Suppressor macrophage treated with lipopolysaccharide for 4 hours (primary cell): ENCODE results near the gene PRKN.
"Not testable (repeated sequence)": the region's sequence is repeated elsewhere in the genome, so short reads cannot be mapped to it uniquely, and the experiment has no call there.

Source experiments
- DNase-seq: peaks from one replicate; pipeline ENCODE4 v3.0.0-alpha.2; 2020

PRKN gene

GRCh38 chr6:162531391-162531790, 196.2 kb downstream of the PRKN start:
- DNase-seq: not testable (repeated sequence)

- no peak for DNase-seq
These were observed 199.0 kb downstream of the PRKN start for GRCh38 chr6:162528538-162528937.

GRCh38 chr6:162526960-162527359, 200.6 kb downstream of the PRKN start:
- DNase-seq: no peak

DNA sequence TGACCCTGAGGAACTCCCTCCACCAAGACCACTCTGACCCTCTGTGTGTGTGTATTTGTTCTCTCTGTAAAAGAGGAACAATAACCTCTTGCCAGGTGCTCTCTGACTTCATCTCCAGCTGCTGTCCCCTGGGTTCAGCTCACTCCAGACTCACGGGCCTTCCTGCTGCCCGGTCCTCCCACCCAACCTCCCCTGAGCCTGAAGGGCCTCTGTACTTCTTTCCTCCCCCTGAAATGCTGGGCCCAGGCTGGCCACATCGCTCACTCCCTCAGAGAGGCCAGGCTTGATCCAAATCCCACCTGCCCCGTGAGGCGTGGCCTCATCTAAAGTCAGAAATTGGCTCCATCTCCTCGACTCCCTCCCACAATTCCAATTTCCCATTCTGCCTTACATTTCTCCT, 202.4 kb downstream of the PRKN start:
- DNase-seq: no peak

GRCh38 chr6:162512744-162513143, 214.8 kb downstream of the PRKN start:
- DNase-seq: no peak

GRCh38 chr6:162497389-162497788, 230.2 kb downstream of the PRKN start:
- no peak for DNase-seq

GRCh38 chr6:162493917-162494316, 233.6 kb downstream of the PRKN start:
- peak; percentile 2 for DNase-seq

DNA sequence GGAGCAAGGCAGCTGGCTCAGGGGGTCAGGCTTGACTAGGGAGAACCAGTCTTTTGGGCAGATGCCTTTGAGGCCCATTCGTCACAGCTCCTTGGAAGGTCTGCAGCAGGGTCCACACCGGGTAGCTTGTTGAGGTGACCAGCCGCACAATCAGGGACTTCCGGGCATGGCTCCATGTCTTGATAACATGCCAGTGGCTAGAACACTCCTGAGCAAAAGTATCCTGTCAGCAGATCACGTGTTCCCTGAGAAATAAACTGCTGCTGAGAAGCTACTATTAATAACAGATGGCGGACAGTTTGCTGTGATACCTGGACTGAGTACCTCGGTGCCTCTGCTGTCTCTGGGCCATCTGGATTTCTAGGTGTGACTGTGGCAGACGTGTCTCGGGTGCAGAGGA, 235.9 kb downstream of the PRKN start:
- no peak for DNase-seq

DNA sequence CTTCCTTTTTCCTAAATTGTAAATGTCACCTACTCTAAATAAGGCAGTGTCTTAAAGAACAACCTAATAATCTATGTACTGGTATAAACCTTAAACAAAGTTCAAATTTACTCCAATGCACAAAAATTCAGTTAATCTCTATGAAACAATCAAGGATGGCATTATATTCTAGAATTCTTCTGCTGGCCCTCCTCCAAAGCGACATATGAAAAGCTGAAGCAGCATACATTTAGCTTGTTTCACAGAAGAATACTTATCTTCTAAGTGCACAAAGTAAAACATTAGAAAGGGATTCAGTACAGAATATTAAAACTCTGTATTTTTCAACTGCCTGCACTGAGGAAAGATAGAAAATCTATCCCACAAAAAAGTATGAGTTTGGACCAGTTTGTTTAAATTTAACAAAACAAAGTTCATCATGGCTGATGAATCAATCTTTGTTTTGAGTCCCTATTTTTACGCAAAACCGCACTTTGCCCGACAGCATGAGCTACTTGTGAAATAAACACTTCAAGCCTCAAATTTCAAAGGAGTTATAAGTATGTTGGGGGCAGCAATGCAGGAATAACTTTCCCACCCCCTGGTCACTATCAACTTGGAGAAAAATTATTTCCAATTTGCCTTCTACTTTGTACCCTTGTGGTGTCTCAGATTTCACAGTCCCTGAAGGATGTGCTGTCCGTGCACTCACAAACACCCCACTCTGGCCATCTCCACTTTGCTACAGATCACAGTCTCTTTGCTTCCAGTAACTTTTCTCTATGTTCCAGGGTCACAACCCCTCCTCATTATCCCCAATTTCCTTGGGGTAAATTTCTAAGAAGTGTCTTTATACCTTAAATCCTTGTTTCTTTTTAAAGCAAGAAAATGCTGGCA, 238.2 kb downstream of the PRKN start:
- no peak for DNase-seq

DNA sequence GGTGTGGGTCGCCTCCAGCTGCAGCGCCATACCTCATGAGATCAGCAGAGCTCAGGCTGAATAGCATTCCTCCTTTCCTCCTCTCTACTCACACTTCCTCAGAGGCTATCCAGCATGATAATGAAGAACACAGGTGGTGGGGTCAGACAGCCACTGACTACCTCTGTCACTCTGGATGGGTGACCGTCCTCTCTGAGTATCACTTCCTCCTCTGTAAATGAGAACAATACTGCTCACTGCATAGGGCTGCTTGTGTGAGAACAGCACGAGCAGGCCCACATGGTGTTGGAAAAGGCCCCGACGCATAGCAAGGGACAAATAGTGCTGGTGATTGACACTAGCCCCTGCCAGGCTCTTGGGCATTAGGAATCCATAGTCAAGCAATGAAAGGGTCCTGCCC, 239.1 kb downstream of the PRKN start:
- no peak for DNase-seq

DNA sequence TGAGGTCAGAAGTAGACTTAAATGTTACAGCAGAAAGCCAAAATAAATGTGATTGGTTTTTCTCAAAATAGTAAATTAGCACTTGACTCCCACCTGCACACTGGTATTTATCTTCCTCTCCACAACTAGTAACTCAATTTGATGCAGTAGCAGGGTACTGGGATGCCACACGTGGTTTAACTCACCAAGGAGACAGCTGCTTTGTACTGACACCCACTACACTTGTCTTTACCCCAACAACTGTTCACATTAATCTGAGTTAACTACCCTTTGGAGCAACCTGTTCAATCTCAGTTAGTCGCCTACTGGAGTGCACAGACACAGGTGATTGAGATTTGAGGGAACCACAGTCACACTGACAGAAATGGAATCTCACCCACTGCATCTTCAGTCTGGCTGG, 242.1 kb downstream of the PRKN start:
- no peak for DNase-seq

GRCh38 chr6:162481938-162482337, 245.6 kb downstream of the PRKN start:
- DNase-seq: no peak

DNA sequence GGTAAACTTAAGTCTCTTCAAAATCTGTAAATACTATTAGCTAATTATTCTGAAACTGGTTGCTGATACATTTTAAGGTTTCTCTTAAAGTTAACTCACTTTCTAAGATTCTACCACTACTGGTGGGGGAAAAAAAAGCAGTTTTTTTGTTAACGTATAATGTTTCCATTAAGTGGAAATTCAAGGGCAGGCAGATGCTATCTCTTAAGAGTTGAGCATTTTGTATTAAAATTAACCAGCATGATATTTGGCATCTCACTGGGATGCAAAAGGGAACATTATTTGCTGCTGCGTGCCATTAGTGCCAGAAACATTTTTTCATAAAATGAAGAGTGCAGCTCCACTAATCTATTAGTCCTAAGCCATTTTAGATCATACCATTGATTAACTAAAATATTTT, 246.2 kb downstream of the PRKN start:
- no peak for DNase-seq

GRCh38 chr6:162478192-162478671, 249.3 kb downstream of the PRKN start:
- no peak for DNase-seq

DNA sequence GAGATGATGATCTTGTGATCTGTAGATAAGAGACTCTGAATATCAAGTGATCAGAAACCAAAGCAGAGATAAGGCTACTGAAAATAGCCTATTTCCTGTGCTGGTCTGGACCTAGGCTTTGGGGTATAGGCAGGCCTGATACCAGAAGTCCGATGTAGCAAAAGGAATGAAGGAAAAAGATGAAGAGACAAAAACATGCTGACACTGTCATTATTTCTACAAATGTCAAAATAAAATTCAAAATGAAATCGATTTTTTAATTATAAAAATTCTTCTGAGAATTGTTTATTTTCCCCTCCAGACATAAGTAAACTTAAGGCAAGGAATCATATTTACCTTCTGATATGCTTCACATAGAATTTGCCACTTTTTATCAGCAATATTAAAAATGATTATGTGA, 252.8 kb downstream of the PRKN start:
- DNase-seq: no peak

DNA sequence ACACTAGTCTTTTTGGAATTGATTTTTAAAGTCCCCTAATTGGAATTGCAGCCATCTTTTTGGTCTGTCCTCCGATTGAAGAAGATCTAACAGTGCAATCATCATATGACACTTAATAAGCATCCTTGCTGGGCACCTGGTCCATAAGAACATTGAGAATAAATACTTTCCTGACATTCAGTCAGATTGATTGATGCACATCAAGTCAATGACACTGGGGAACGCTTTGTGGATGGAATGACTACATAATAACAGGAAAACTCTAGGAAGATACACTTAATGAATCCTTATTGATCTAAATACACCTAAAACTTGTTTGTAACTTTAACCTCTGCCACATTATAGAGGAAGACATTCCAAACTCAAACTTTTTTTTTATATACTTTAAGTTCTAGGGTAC, 255.7 kb downstream of the PRKN start:
- no peak for DNase-seq

GRCh38 chr6:162468326-162468725, 259.2 kb downstream of the PRKN start:
- no peak for DNase-seq

DNA sequence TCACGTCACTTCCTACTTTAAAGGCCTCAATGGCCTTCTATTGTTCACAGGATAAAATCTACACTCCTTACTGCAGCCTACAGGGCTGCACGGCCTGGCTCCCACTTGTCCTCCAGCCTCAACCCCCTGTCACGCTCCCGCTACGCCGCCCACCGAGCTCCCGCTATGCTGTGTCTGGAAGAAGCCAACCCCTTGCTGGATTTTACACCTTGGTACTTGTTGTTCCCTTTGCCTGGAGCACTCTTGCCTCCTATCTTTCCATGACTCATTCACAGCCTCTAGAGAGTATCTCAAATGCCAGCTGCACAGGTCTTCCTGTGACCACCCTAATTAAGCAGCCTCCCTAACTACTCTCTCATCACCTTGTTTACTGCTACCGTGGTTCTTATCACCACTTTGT, 259.9 kb downstream of the PRKN start:
- no peak for DNase-seq

DNA sequence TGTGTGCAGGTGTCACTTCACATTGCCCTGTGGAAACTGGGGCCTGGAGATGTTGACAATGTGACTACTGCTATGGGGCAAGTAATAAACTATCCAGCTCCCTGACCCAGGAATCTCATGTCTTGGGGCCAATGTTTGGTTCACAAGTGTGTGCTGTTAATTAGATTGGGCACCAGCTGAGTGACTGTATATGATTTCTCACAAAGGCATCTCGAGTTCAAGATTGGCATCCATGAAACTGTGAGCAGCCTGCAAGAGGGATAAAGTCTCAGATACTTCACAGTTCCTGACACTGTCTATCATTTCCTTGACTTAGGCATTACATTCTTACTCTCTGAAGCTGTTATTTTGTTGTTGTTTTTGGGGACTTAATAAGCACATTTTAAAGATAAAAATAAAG, 264.0 kb downstream of the PRKN start:
- DNase-seq: no peak

DNA sequence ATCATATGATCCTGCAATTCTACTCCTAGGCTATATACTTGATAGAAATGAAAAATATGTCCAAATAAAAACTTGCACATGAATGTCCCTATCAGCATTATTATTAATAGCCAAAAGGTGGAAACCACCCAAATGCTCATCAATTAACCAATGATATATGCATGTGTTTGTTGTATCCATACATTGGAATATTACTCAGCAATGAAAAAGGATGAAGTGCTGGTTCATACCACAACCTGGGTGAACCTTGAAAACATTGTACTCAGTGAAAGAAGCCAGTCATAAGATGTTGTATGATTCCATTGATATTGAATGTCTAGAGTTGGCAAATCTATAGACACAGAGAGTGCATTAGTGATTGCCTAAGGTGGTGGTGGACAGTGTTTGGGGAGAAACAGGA, 267.6 kb downstream of the PRKN start:
- DNase-seq: no peak

- DNase-seq: no peak
These were observed 277.2 kb downstream of the PRKN start for GRCh38 chr6:162450358-162450757.

DNA sequence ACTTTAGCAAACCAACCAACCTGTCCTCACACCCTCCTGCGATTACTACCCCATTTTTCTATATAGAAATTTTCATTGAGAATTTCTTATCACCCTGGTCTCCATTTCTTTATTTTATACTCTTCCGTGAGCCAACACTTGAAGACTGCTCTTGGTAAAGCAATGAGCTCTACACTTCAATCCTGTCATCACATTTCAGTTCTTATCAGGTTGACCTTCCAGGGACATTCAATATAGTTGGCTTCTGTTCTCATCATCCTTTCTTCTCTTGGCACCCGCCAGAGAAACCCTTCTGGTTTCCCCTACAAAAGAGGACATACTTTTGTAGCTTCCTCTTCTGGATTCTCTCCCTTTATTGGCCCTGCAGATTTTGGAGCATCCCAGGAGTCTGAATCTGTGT, 279.3 kb downstream of the PRKN start:
- no peak for DNase-seq

GRCh38 chr6:162443101-162443500, 284.5 kb downstream of the PRKN start:
- no peak for DNase-seq

DNA sequence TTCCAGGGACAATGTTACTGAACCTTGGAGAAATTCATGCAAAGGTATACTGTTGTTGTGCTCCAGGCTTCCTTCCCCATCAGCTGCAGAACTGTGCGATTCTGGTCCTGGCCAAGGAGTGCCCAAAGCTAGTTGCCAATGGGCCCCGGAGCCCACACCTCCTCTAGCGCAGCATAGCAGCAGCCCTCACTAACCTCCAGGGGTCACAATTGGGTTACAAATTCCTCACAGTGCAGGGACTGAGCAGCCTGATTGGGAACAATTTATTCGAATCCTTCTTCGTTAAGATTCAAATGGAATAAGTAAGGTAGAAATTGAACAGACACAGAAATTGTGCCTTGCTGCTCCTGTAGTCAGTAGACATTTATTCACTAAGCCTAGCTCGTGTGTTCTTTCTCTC, 284.9 kb downstream of the PRKN start:
- DNase-seq: no peak

GRCh38 chr6:162441991-162442390, 285.6 kb downstream of the PRKN start:
- DNase-seq: no peak
